OCI-M2 (cell line): Measurements from ENCODE around the gene PTPRCAP.
A peak's percentile ranks its signal among the peaks of the same experiment; 100 is the strongest.
"Not testable (repeated sequence)": the region's sequence is repeated elsewhere in the genome, so short reads cannot be mapped to it uniquely, and the experiment has no call there.

Source experiments
- DNase-seq: peaks from one replicate; lab custom pipeline; 2025; ENCODE audit not compliant: unreplicated experiment; lab: John Stamatoyannopoulos, UW

PTPRCAP gene

DNA sequence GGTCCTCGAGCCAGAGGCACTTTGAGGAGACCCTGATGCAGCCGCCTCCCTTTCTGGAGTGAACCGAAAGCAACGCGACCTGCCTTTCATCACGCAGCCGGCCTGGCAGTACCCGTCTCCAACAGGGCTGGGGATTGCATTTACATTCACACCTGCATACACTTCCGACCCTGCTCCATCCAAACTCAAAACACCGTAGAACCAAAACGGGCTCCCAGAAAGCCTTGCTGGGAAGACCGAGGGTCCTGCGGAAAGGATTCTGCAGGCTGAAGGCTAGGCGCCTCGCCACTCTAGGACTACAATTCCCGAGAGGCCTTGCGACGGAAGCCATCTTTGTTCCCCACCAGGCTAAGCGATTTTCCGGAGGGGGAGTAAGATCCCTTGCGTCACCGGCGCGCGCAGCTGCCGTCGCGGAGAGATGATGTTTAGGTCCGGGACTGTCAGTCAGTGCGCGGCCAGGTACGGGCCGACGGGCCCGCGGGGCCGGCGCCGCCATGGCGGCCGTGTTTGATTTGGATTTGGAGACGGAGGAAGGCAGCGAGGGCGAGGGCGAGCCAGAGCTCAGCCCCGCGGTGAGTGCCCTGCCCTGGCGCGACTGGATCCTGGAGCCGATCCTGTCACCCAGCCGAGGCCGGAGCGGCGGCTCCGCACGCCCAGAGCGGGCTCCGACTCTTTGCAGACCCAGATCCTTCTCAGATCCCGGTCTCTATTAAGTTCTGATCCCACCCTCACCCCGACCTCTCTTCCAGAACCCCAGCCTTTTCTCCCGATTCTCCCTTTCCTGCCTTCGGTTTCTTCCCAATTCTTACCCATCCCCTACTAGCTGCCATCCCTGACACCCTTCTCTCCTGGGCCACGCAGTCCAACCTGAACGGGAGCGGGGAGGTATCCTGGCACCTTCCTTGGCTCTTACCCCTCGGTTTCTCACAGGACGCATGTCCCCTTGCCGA, 9.2 kb downstream of the PTPRCAP start, which contains the start of gene RPS6KB2:
Gene RPS6KB2 (plus strand): TSS at position 443 of the 950 bp plus-strand sequence. CDS start 52 bp downstream, at position 495.
- DNase-seq: peak; percentile 74

DNA sequence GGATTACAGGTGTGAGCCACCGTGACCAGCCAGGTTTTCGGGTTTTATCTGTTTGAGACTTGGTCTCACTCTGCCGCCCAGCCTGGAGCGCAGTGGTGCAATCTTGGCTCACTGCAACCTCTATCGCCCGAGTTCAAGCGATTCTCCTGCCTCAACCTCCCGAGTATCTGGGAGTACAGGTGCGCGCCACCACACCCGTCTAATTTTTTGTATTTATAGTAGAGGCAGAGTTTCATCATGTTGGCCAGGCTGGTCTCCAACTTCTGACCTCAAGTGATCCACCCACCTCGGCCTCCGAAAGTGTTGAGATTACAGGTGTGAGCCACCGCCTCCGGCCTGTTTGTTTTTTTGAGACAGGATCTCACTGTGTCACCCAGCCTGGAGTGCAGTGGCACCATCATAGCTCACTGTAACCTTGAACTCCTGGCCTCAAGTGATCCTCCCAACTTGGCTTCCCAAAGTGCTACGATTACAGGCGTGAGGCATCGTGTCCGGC, 10.1 kb downstream of the PTPRCAP start:
- not testable (repeated sequence) for DNase-seq

DNA sequence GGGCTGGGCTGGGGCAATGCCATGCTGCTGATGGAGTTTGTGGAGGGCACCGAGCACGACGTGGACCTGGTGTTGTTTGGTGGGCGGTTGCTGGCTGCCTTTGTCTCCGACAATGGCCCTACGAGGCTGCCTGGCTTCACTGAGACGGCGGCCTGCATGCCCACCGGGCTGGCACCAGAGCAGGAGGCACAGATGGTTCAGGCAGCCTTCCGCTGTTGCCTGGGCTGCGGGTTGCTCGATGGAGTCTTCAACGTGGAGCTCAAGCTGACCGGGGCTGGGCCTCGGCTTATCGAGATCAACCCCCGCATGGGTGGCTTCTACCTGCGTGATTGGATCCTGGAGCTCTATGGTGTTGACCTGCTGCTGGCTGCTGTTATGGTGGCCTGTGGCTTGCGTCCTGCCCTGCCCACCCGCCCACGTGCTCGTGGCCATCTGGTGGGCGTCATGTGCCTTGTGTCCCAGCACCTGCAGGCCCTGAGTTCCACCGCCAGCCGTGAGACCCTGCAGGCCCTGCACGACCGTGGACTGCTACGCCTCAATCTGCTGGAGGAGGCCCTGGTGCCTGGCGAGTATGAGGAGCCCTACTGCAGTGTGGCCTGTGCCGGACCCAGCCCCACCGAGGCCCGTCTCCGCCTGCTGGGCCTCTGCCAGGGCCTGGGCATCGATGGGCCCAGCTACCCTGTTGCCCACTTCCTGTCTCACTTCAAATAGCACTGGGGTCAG, 13.4 kb downstream of the PTPRCAP start:
- no peak for DNase-seq

DNA sequence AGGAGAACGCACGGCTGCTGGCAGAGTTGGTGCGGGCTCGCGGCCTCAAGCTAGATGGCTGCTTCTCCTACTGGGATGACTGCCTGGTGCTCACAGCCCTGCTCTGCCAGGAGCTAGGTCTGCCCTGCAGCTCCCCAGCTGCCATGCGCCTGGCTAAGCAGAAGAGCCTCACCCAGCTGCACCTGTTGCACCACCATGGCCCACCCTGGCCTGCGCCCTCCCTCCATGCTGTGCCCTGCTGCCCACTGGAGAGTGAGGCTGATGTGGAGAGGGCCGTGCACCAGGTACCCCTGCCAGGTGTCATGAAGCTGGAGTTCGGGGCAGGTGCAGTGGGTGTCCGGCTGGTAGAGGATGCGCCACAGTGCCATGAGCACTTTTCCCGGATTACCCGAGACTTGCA, 14.0 kb downstream of the PTPRCAP start:
- no peak for DNase-seq

DNA sequence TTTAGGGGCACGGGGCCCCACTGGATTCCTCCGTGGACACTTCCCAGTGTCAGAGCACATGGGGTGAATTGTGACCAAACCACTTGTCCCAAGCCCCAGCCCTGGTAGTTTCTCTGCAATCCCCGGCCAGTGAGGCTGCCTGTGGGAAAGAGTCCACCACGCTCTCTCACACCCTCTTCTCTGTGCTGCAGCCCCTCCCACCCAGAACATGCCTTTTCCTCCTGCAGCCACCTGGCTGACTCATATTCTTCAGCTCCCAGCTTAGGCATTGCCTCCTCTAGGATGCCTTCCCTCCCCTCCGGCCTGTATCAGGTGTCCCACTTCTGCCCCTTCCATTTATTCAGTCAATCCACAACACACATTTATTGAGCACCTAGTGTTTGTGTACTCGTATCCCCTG, 14.6 kb downstream of the PTPRCAP start:
- no peak for DNase-seq

DNA sequence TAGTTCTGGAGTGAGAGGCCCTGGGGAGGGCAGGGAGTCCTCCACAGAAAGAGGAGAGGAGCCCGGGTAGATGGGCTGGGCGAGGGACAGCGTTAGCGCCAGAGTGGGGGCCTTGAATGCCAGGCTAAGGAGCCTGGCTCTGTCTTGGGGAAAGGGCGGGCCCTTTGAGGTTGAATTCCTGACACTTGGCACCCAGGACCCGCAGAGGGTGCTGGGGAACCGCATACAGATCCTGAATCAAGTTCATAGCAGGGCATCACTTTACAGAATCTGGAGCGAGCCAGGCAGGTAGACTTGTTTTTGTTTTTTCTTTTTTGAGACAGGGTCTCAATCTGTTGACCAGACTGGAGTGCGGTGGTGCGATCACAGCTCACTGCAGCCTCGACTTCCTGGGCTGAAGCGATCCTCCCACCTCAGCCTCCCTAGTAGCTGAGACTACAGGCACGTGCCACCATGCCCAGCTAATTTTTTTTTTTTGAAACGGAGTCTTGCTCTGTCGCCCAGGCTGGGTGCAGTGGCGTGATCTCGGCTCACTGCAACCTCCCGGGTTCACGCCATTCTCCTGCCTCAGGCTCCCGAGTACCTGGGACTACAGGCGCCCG, 16.0 kb downstream of the PTPRCAP start:
- DNase-seq: no peak

DNA sequence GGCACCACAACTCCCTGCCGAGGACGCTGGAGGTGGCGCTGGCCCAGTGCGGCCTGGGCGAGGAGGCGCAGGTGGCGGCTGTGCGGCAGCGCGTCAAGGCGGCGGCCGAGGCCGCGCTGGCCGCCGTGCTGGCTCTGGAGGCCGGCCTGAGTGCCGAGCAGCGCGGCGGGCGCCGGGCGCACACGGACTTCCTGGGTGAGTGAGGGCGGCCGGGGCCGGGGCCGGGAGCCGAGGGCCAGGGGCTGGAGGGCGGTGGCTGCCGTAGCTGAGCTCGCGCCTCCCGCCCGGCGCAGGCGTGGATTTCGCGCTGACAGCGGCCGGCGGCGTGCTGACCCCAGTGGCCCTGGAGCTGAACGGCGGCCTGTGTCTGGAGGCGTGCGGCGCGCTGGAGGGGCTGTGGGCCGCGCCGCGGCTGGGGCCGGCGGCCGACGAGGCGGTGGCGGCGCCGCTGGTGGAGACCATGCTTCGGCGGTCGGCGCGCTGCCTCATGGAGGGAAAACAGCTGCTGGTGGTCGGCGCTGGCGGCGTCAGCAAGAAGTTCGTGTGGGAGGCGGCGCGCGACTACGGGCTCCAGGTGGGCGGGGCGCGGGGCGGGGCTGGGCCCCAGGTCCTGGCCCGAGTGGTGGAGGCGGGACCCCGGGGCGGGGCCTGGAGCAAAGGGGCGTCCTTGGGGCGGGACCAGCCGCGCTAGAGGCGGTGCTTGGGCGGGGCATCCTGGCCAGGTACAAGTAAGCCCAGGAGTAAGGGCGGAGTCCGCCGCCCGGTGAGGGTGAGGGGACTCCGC, 16.6 kb downstream of the PTPRCAP start:
- peak; percentile 36 for DNase-seq

DNA sequence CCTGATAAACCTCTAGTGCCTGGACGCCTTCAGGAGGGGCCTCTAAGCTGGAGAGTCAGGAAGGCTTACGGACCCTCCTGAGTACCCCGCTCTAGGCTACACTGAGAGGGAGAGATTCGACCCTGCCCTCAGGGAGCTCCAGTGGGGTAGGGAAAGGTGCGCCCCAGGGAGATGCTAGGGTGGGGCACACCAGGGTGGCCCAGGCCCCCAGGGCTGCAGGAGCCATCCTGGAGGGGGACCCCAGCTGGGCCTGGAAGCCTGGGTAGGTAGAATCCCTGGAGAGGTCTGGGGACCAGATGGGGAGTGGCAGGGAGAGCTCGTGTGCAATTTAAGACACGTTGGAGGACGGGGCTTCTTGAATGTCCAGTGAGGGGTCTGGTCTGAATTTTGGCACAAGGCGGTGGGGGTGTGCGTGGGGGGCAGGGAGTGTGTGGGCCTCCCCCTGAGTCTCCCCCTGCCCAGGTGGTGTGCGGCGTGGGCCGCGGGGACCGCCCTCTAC, 17.3 kb downstream of the PTPRCAP start:
- no peak for DNase-seq

DNA sequence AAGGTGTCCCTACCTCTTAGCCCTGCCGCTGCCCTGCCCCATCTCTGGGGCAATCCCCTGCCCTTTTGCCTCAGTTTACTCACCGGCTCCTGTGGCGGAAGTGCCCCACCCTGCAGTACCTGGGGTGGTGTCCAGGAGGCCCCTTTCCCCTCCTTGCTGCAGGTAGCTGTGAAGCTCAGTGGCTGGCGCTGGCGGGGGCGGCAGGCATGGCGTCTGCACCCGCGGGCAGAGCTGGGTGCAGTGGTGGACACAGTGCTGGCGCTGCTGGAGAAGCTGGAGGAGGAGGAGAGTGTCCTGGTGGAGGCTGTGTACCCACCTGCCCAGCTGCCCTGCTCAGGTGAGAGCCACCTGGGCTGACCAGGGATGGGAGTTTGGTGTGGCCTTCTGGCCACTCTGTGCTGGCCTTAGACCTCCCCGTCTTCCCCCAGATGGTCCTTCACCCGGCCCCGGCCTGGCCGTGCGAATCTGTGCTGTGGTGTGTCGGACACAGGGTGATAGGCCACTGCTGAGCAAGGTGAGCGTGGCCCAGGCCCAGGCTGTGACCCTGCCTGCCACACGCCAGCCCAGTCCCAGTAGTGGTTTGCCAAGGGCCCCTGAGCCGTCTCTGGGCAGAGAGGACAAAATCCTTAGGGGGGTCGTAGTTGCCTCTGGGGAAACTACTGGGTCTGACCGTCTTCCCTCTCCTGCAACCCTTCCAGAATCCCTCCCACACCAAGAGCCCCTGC, 18.0 kb downstream of the PTPRCAP start:
- DNase-seq: no peak

DNA sequence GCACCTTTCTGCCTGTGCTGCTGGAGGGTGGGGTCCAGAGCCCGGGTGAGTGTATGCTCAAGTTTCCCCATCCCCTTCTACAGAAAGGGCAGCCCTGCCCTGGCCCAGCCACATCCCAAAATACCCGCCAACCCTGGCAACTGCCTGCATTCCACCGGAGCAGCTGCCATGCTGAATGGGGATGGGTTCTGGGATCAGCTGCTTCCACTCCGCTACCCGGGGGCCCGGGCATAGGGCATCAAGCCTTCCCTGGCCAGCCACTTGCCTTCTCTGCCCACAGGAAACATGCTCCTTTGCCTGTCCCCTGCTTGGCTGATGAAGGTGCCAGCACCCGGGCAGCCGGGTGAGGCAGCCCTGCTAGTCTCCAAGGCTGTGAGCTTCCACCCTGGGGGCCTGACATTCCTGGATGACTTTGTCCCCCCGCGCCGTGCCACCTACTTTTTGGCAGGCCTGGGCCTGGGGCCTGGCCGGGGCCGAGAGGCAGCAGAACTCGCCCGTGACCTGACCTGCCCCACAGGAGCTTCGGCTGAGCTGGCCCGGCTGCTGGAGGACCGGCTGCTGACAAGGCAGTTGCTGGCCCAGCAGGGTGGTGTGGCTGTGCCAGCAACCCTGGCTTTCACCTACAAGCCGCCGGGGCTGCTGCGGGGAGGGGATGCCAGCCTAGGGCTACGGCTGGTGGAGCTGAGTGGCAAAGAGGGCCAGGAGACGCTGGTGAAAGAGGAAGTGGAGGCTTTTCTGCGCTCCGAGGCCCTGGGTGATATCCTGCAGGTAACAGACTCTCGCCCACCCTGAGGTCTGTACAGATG, 18.8 kb downstream of the PTPRCAP start:
- no peak for DNase-seq

DNA sequence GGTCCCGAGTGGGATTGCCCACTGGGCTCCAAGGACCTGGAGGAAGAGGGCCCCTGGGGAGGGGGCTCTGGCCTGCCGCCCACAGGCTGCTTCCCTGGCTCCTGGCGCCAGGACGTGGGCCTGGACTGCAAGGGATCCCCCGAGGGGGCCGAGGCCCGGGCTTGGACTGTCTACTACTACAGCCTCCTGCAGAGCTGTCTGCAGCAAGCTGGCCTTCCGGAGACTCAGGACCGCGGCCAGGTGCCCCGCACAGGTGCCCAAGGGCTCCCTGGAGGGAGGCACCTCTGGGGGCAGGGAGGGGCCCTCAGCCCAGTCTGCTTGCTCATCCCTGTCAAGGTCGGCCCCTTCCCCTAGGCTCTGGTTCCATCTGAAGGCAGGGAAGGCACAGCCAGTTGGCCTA, 20.1 kb downstream of the PTPRCAP start:
- no peak for DNase-seq

DNA sequence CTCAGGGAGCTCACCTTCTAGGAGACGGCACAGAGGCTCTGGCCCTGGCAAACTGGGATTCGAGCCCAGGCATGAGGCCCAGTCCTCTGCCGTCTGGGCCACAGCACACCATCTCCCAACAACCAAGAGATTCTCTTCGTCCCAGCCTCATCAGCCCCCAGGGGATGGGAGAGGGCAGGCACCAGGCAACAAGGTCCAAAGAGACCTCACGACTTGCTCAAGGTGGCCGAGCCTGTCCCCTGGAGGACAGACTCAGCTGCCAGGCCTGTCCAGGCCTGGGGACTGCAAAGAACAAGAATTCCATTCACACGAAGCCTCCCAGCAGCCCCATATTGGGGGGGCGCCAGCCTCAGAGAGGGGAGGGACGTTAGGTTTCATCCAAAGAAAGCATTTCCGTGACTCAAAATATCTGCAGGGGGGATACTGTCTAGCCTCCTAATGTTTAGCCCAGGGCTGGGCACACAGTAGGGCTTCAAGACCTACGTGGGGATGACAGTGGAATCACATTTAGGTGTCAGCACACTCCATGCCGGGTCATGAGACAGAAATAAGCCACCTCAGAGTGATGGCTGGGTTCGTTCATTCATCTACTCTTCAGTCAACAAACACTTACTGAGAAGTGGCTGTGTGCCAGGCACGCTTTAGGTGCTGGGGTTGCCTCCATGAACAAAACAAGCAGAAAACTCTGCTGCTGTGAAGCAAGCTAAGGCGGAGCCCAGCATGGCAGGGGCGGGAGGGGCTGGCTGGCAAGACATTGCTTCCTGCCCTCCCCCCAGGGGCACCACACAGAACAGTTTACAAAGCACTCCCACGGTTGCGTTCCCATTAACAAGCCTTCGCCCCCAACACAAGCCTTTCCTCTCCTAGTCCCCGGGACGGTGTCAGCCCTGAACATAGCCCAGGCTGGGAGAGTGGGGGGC, 20.8 kb downstream of the PTPRCAP start:
- DNase-seq: no peak

DNA sequence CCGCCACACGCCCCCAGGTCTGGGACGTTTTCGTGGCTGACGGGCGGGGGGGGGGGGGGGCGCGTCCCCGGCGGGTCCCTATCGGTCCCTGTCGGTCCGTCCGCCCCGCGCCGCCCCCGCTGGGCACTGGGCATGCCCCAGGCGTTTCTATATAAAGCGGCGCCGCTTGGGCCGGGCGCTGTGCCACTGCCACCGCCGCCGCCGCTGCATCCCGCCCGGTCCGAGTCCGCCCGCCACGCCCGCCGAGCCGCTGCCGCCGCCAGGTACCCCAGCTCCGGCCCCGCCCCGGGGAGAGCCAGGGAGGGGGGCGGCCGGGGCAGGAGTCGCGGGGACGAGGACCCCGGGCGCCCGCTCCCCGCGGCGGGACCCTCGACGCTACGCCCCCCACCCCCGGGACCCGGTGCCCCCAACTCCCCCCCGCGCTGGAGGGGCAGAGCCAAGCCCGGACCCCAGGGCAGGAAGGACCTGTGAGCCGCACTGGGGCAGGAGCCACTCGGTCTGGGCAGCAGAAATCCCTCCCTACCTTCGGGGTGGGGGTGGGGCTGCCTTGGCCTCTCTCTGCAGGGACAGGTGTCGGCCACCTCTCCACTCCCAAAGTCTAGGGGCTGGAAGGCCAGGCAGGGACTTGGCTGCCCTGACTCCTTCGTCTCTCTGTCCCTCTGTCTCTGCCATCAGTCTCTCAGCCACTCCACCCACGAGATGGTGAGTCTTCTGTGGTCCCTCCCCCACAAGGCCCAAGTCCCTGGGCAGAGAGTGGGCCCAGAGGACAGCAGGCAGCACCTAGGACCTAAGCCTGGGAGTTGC, 21.8 kb downstream of the PTPRCAP start, which contains the start of gene CARNS1:
Gene CARNS1 (plus strand): TSS at position 178 of the 804 bp plus-strand sequence. CDS start 522 bp downstream, at position 700.
- DNase-seq: no peak

DNA sequence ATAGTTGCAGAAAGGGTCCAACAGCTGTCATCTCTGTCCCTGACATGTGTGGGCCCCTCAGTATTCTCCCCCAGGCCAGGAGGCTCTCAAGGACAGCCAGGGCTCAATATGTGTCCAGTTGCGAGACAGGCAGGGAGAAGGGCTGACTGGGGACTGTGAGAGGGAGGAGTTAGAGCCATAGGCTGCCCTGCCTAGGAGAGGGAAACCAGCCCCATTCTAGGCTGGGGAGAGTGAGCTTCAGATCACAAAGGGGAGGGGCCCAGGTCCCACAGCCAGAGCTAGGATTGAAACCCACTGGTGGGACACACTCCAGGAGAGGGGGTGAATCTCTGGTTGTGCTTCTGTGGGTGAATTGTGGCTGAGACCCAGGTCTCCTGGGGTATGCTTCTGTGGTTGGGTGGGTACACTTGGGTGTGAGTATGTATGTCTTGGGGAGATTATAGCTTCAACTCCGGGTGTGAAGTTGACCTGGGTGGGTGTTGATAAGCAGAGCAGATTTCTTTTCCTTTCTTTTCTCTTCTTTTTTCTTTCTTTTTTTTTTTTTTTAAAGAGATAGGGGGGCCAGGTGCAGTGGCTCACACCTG, 24.1 kb downstream of the PTPRCAP start:
- DNase-seq: no peak

DNA sequence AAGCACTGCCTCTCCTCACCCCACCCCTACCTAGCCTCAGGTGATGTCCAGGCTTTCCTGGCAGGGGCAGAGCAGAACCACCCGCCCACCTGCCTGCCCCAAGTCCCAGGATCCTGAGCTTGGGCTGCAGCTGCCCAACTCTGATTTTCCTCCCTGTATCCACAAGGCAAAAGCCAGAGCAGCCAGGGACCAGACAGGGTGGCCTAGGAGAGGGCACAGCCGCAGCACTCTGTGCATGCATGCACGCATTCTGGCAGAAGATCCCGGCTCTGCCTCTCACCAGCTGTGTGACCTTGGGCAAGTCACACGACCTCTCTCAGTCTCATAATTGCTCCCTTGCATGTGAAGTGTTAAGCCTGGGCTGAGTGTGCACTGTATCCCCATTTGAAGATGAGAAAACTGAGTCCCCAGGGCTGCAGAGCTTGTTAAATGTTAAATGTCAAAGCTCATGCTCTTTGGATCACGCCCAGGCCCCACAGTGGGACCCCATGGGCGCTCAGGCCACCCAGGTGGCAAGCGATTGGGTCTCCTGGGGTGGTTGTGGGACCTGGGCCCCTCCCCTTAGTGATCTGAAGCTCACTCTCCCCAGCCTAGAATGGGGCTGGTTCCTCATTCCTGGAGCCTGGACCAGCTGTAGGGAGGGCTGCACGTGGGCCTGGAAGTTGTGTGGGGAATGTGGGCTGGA, 24.8 kb downstream of the PTPRCAP start:
- no peak for DNase-seq

DNA sequence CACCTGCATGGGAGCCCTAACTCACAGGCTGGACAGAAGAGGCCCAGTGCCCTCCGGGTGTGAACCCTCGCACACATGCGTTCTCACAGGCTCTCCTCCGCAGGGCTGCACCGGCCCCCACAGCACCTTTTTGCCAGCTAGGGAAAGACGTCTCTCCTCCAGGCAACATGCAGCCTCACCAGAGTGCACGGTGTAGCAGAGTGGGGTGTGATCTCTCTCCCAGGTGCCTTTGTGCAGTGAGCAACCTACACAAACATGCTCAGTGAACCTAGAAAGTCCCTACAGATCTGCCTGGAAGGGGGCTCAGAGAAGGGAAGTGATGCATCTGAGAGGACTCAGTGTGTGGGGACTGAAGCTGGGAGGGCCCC, 25.7 kb downstream of the PTPRCAP start:
- DNase-seq: no peak
